ENCODE data around the gene ATP2B2. TPM values are rescaled to one million over a fixed set of nuclear protein-coding genes. Genes with fewer than 3 reads are reported as not detected.

The ATP2B2 gene
- total and polyA plus RNA-seq, 2 experiments from 2014 or later, result 0.42 to 0.63 TPM

DNA sequence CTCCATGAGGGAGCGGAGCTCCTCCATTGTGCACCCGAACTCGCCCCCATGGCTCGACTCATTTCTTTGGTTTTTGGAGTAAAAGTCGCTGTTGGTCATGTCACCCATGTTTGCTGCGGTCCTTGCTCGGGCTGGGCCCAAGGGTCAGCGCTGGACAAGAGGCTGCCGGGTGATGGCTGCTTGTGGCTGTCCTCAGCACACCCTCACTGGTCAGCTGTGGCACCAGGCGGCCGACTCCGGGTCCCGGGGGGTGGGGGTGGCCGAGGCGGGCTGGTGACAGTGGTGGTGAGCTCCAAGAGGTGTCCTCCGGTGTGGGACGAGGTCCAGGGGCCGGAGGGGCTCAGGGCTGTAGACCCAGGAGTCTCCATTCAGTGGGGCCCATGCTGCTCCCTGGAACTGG lies 56.0 kb downstream of the ATP2B2 start (continued):
- TF ChIP-seq ZNF462 (CRISPR knock-in tag; IDR thresholded peaks at IDR 0.05), result no peak
- TF ChIP-seq, protein P1, sequence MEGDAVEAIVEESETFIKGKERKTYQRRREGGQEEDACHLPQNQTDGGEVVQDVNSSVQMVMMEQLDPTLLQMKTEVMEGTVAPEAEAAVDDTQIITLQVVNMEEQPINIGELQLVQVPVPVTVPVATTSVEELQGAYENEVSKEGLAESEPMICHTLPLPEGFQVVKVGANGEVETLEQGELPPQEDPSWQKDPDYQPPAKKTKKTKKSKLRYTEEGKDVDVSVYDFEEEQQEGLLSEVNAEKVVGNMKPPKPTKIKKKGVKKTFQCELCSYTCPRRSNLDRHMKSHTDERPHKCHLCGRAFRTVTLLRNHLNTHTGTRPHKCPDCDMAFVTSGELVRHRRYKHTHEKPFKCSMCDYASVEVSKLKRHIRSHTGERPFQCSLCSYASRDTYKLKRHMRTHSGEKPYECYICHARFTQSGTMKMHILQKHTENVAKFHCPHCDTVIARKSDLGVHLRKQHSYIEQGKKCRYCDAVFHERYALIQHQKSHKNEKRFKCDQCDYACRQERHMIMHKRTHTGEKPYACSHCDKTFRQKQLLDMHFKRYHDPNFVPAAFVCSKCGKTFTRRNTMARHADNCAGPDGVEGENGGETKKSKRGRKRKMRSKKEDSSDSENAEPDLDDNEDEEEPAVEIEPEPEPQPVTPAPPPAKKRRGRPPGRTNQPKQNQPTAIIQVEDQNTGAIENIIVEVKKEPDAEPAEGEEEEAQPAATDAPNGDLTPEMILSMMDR (conservative IDR thresholded peaks at IDR 0.05; ENCODE audit: low read depth in 2 of 2), result no peak
- TF ChIP-seq POLR2AphosphoS5 (IDR thresholded peaks at IDR 0.05; ENCODE audit: low read depth), result no peak
- no peak for TF ChIP-seq ZNF114 (CRISPR knock-in tag; IDR thresholded peaks at IDR 0.05)
- TF ChIP-seq NANOG (IDR thresholded peaks at IDR 0.05; ENCODE audit: borderline replicate concordance), result no peak
- no peak for TF ChIP-seq ZNF331 (CRISPR knock-in tag; IDR thresholded peaks at IDR 0.05; ENCODE audit: low read depth)

DNA sequence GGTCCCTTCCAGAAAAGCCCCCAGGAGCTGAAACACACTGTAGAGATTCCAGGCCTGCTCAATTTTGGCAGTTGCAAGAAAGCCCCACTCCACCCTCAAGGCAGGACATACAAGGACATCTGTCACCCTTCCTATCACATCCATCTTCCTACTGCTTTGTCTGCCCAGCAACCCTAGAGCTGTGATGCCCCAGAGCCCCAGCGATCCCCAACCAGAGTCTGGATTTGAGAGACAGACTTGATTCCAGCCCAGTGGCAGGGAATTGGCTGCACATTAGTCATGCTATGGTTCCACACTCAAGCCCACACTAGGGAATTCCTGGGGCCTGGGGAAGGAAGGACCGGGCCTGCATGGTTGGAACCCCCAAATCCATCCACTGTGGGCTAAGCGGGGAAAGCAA lies 56.8 kb downstream of the ATP2B2 start:
- no peaks in the 10 kb centered on the region for H3K36me3 Mint-ChIP-seq (ENCODE audit: low read depth)
- Histone ChIP-seq H2AFZ (no peak overlapping the region), H3K9me2 (ENCODE audit: insufficient read depth) (no peaks in the 10 kb centered on the region), H3K27ac (ENCODE audit: low read depth) (no peak overlapping the region), H3K27me3 (ENCODE audit: insufficient read depth) (no peaks in the 10 kb centered on the region), H3K79me2 (replicated peaks; ENCODE audit: insufficient read depth) (no peaks in the 10 kb centered on the region), H3K36me3 (ENCODE audit: insufficient read depth) (no peaks in the 10 kb centered on the region), H3K4me2 (no peak overlapping the region), H3K4me3 (no peak overlapping the region), H4K20me1 (replicated peaks; ENCODE audit: insufficient read depth) (no peaks in the 10 kb centered on the region), H3K4me1 (ENCODE audit: insufficient read depth) (no peaks in the 10 kb centered on the region; the same call in 1 of the 2 replicates), H3F3A (replicated peaks; ENCODE audit: low read depth) (no peaks in the 10 kb centered on the region)
- no peak overlapping the region for H3K27ac Mint-ChIP-seq
- peaks cover 7% of the 10 kb centered on the region for H3K4me1 Mint-ChIP-seq
- H3K9me3 Mint-ChIP-seq, result no peaks in the 10 kb centered on the region
- peaks cover 6% of the 10 kb centered on the region for H3K27me3 Mint-ChIP-seq (ENCODE audit: insufficient read depth, low read depth, poor library complexity)
- no peak for DNase-seq (ENCODE audit: low spot score)
- no peak overlapping the region for H3K4me3 Mint-ChIP-seq
- ATAC-seq, result no peak
- TF ChIP-seq POLR2AphosphoS5 (IDR thresholded peaks at IDR 0.05; ENCODE audit: low read depth) (no peak), NANOG (IDR thresholded peaks at IDR 0.05; ENCODE audit: borderline replicate concordance) (no peak), ZNF331 (CRISPR knock-in tag; IDR thresholded peaks at IDR 0.05; ENCODE audit: low read depth) (no peak), JUNB (IDR thresholded peaks at IDR 0.05; ENCODE audit: unreplicated experiment) (no peak), ETS1 (IDR thresholded peaks at IDR 0.05) (no peak), EZH2 (IDR thresholded peaks at IDR 0.05; ENCODE audit: low read depth, unreplicated experiment) (no peak), CREB1 (CRISPR knock-in tag; IDR thresholded peaks at IDR 0.05; ENCODE audit: low read depth) (no peak), STAT1 (IDR thresholded peaks at IDR 0.05; ENCODE audit: unreplicated experiment) (no peak)
- TF ChIP-seq, protein P2, sequence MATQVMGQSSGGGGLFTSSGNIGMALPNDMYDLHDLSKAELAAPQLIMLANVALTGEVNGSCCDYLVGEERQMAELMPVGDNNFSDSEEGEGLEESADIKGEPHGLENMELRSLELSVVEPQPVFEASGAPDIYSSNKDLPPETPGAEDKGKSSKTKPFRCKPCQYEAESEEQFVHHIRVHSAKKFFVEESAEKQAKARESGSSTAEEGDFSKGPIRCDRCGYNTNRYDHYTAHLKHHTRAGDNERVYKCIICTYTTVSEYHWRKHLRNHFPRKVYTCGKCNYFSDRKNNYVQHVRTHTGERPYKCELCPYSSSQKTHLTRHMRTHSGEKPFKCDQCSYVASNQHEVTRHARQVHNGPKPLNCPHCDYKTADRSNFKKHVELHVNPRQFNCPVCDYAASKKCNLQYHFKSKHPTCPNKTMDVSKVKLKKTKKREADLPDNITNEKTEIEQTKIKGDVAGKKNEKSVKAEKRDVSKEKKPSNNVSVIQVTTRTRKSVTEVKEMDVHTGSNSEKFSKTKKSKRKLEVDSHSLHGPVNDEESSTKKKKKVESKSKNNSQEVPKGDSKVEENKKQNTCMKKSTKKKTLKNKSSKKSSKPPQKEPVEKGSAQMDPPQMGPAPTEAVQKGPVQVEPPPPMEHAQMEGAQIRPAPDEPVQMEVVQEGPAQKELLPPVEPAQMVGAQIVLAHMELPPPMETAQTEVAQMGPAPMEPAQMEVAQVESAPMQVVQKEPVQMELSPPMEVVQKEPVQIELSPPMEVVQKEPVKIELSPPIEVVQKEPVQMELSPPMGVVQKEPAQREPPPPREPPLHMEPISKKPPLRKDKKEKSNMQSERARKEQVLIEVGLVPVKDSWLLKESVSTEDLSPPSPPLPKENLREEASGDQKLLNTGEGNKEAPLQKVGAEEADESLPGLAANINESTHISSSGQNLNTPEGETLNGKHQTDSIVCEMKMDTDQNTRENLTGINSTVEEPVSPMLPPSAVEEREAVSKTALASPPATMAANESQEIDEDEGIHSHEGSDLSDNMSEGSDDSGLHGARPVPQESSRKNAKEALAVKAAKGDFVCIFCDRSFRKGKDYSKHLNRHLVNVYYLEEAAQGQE (IDR thresholded peaks at IDR 0.05; ENCODE audit: unreplicated experiment), result no peak

All from GM23338 (cell line).